H1 (cell line): ENCODE data around the gene BBS1. TPM values are rescaled to one million over a fixed set of nuclear protein-coding genes. Genes with fewer than 3 reads are reported as not detected.

Experiments used
- CTCF ChIA-PET: fragments of 300-600 bp; sonication (Branson Sonifier 250); formaldehyde crosslinking; loops from one replicate; lab custom pipeline; 2021; ENCODE audit not compliant: partially characterized antibody; lab: Charles Lee
- POLR2A ChIA-PET: fragments of 300-600 bp; sonication (Branson Sonifier 250); formaldehyde crosslinking; loops from one replicate; lab custom pipeline; 2021; ENCODE audit warnings: inconsistent platforms; ENCODE audit not compliant: partially characterized antibody; lab: Charles Lee
- DNase-seq, 2 experiments: peaks; one replicate each; pipeline versions ENCODE4 v3.0.0 to v3.0.0-alpha.2; 2010 to 2022; ENCODE audit warnings: low spot score in 2 of 2, low read depth in 1 of 2, mixed read lengths in 1 of 2
- FAIRE-seq: peaks from 2 replicates; lab custom pipeline; 2011; peaks lifted over from hg19 to GRCh38; lab: Jason Lieb, UNC
- H2AFZ ChIP-seq: 2 replicates; pipeline ENCODE4 v1.8.1; 2012; ENCODE audit warnings: low read length, inconsistent platforms
- H2AK5ac ChIP-seq: 2 replicates; pipeline ENCODE4 v1.6.1; 2013; ENCODE audit warnings: low read depth, low read length
- H2BK120ac ChIP-seq: replicated peaks from 2 replicates; pipeline ENCODE3; 2013; ENCODE audit warnings: low read depth, low read length, inconsistent platforms
- H2BK12ac ChIP-seq: 2 replicates; pipeline ENCODE4 v1.6.1; 2013; ENCODE audit warnings: low read depth, low read length
- H2BK15ac ChIP-seq: 2 replicates; pipeline ENCODE4 v1.6.1; 2013; ENCODE audit warnings: low read length
- H2BK20ac ChIP-seq: 2 replicates; pipeline ENCODE4 v1.6.1; 2013; ENCODE audit warnings: low read length
- H2BK5ac ChIP-seq: 2 replicates; pipeline ENCODE4 v1.6.1; 2013; ENCODE audit warnings: low read depth, low read length
- H3K14ac ChIP-seq: 2 replicates; pipeline ENCODE4 v1.6.1; 2013; ENCODE audit warnings: inconsistent platforms; ENCODE audit not compliant: insufficient read length
- H3K18ac ChIP-seq: 2 replicates; pipeline ENCODE4 v1.6.1; 2013; ENCODE audit warnings: low read length; ENCODE audit errors: extremely low read depth
- H3K23ac ChIP-seq: 2 replicates; pipeline ENCODE4 v1.6.1; 2013; ENCODE audit warnings: inconsistent platforms; ENCODE audit not compliant: insufficient read length
- H3K23me2 ChIP-seq: 2 replicates; pipeline ENCODE4 v1.6.1; 2013; ENCODE audit warnings: low read depth, low read length
- H3K27ac ChIP-seq: 2 replicates; pipeline ENCODE4 v1.6.1; 2011; ENCODE audit warnings: low read depth, low read length, inconsistent platforms
- H3K27me3 ChIP-seq, 4 experiments: replicated peaks in 1 of 4; 1 replicate in 1 of 4; 2 replicates in 3 of 4; pipeline versions ENCODE4 v1.6.1 to v1.8.1; 2011 to 2013; ENCODE audit warnings: low read length in 3 of 4, mild to moderate bottlenecking in 3 of 4, inconsistent platforms in 2 of 4, mixed read lengths in 2 of 4, moderate library complexity in 1 of 4; ENCODE audit not compliant: control insufficient read depth in 3 of 4, insufficient read depth in 3 of 4; ENCODE audit errors: extremely low read depth in 1 of 4
- H3K36me3 ChIP-seq, 4 experiments: 2 replicates each; pipeline versions ENCODE4 v1.6.1 to v1.8.1; 2011 to 2013; ENCODE audit warnings: mild to moderate bottlenecking in 4 of 4, low read length in 3 of 4, moderate library complexity in 2 of 4, control low read depth in 1 of 4, inconsistent platforms in 1 of 4; ENCODE audit not compliant: insufficient read depth in 4 of 4, control insufficient read depth in 2 of 4
- H3K4ac ChIP-seq: replicated peaks from 2 replicates; pipeline ENCODE3; 2013; ENCODE audit warnings: low read length, low read depth, mixed read lengths, inconsistent platforms; ENCODE audit not compliant: insufficient read length
- H3K4me1 ChIP-seq, 4 experiments: replicated peaks in 1 of 4; 1 replicate in 1 of 4; 2 replicates in 3 of 4; pipeline versions ENCODE4 v1.6.1 to v1.8.1; 2011 to 2013; ENCODE audit warnings: low read length in 3 of 4, inconsistent platforms in 2 of 4, mixed read lengths in 1 of 4; ENCODE audit not compliant: insufficient read depth in 4 of 4, control insufficient read depth in 3 of 4
- H3K4me2 ChIP-seq, 2 experiments: 2 replicates each; pipeline versions ENCODE4 v1.6.1 to v1.8.1; 2011 to 2013; ENCODE audit warnings: low read depth in 2 of 2, low read length in 2 of 2, control low read depth in 1 of 2, inconsistent platforms in 1 of 2, mild to moderate bottlenecking in 1 of 2; ENCODE audit not compliant: insufficient read depth in 1 of 2
- H3K4me3 ChIP-seq, 4 experiments: fragments of 200-600, 300-600 bp in 1 of 4; sonication (generic), shearing (Covaris generic), sonication (Bioruptor Twin) in 1 of 4; 2 replicates each; pipeline versions ENCODE4 v1.5.1 to v1.8.1; 2011 to 2016; ENCODE audit warnings: low read length in 4 of 4, low read depth in 3 of 4, control low read depth in 2 of 4, inconsistent platforms in 2 of 4, mild to moderate bottlenecking in 2 of 4, mixed read lengths in 1 of 4, moderate library complexity in 1 of 4; ENCODE audit not compliant: insufficient read depth in 2 of 4; ENCODE audit errors: extremely low read depth in 1 of 4
- H3K56ac ChIP-seq: replicated peaks from 2 replicates; pipeline ENCODE3; 2013; ENCODE audit warnings: low read depth, mild to moderate bottlenecking, mixed read lengths, low read length, inconsistent platforms; ENCODE audit not compliant: insufficient read length
- H3K79me1 ChIP-seq: 2 replicates; pipeline ENCODE4 v1.6.1; 2013; ENCODE audit warnings: low read depth, low read length, control low read depth
- H3K79me2 ChIP-seq, 2 experiments: 2 replicates each; pipeline versions ENCODE4 v1.6.1 to v1.8.1; 2012 to 2013; ENCODE audit warnings: low read length in 2 of 2, mild to moderate bottlenecking in 2 of 2, inconsistent platforms in 1 of 2; ENCODE audit not compliant: insufficient read depth in 2 of 2, control insufficient read depth in 1 of 2
- H3K9ac ChIP-seq, 4 experiments: replicated peaks in 1 of 4; 1 replicate in 1 of 4; 2 replicates in 3 of 4; pipeline versions ENCODE4 v1.6.1 to v1.8.1; 2011 to 2013; ENCODE audit warnings: low read depth in 3 of 4, low read length in 3 of 4, control low read depth in 2 of 4, mild to moderate bottlenecking in 2 of 4, moderate library complexity in 2 of 4, inconsistent platforms in 1 of 4; ENCODE audit errors: extremely low read depth in 1 of 4
- H3K9me3 ChIP-seq, 2 experiments: 2 replicates each; pipeline versions ENCODE4 v1.6.1 to v1.8.1; 2012 to 2013; ENCODE audit warnings: mild to moderate bottlenecking in 2 of 2, moderate library complexity in 2 of 2, control low read depth in 1 of 2, inconsistent platforms in 1 of 2, low read depth in 1 of 2, low read length in 1 of 2, mixed read lengths in 1 of 2; ENCODE audit not compliant: insufficient read depth in 2 of 2
- H4K20me1 ChIP-seq, 2 experiments: replicated peaks in 1 of 2; 2 replicates each; pipeline versions ENCODE3 to v1.8.1; 2011 to 2013; ENCODE audit warnings: inconsistent platforms in 2 of 2, low read length in 2 of 2, mild to moderate bottlenecking in 1 of 2; ENCODE audit not compliant: insufficient read depth in 2 of 2, control insufficient read depth in 1 of 2
- H4K5ac ChIP-seq: 2 replicates; pipeline ENCODE4 v1.6.1; 2013; ENCODE audit warnings: low read length, low read depth, mixed read lengths, inconsistent platforms; ENCODE audit not compliant: insufficient read length
- H4K8ac ChIP-seq: 2 replicates; pipeline ENCODE4 v1.8.0; 2013; ENCODE audit warnings: mild to moderate bottlenecking, moderate library complexity, low read length, inconsistent platforms; ENCODE audit not compliant: insufficient read depth; ENCODE audit errors: extremely low read depth
- H4K91ac ChIP-seq: replicated peaks from 2 replicates; pipeline ENCODE3; 2013; ENCODE audit warnings: low read length, mixed read lengths, inconsistent platforms; ENCODE audit not compliant: insufficient read length
- KDM4A ChIP-seq: IDR thresholded peaks from one replicate; pipeline ENCODE4 v1.7.1; 2012; ENCODE audit warnings: low read depth, mild to moderate bottlenecking, moderate library complexity, low read length, inconsistent platforms; ENCODE audit not compliant: severe bottlenecking
- SAP30 ChIP-seq: fragments of 300-600 bp; sonication (generic); IDR thresholded peaks from 2 replicates; pipeline ENCODE4 v1.7.1; 2012; ENCODE audit warnings: low read length, moderate library complexity, mild to moderate bottlenecking, inconsistent platforms; ENCODE audit not compliant: insufficient read depth, insufficient replicate concordance
- WGBS, 2 experiments: shearing (Covaris generic) in 1 of 2; methylation state at CpG; one replicate each; pipeline versions ENCODE4 v1.1.6 to v1.1.7; 2013 to 2015; ENCODE audit warnings: low lambda C conversion rate in 2 of 2, mixed read lengths in 2 of 2, inconsistent platforms in 1 of 2, low coverage in 1 of 2, missing lambda C conversion rate in 1 of 2; ENCODE audit not compliant: insufficient replicate concordance in 2 of 2, insufficient coverage in 1 of 2, insufficient read length in 1 of 2; ENCODE audit errors: extremely low coverage in 1 of 2, missing lambda C conversion rate in 1 of 2; 5-methylcytosine and 5-hydroxymethylcytosine counted together
- polyA plus RNA-seq, 7 experiments: library from polyadenylated mRNA; depleted of rRNA in 3 of 7; stranded (reverse) in 5 of 7; unstranded in 2 of 7; fragments of >200 nt in 5 of 7; fragments of 200-250 nt in 2 of 7; gene quantifications; 1 replicate in 5 of 7; 2 replicates in 1 of 7; 4 replicates in 1 of 7; pipeline versions ENCODE4 v1.2.1 to v1.2.3, GENCODE V29; 2011 to 2013; ENCODE audit warnings: missing spikeins in 2 of 7, mixed read lengths in 2 of 7
- total RNA-seq: library from RNA; stranded (reverse); fragmentation: NEBNext Ultra II Directional; extraction: Animal tissue kit (Norgen Biotek cat#: 25700); gene quantifications from 2 replicates; pipeline ENCODE4 v1.2.1, GENCODE V29; 2021

The BBS1 gene
- total and polyA plus RNA-seq, 2 of the 8 experiments (the other 6 are each of a cell fraction or from before 2014, with no cell fraction given): 19.1 to 19.5 TPM

DNA sequence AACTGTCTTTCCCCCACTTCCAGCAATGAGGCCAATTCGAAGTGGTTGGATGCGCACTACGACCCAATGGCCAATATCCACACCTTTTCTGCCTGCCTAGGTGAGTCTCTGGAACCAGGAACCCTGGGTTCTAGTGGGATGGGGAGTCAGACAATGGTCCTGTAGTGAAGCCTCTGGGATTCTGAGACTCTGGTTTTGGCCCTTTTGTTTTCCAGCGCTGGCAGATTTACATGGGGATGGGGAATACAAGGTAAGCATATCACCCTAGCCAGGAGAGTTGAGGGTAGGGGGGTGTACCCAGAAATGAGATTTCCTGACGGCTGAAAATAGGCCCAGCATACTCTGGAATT, 530 bp downstream of the BBS1 start:
- H3K9me3 ChIP-seq: no peaks in the 10 kb centered on the region
- no peak overlapping the region for H3K4ac ChIP-seq
- H3K14ac ChIP-seq: no peak overlapping the region
- FAIRE-seq (no peak), DNase-seq (no peak)
- H3K4me1 ChIP-seq: peaks cover 0 to 1% (median 0%) of the 10 kb centered on the region in 4 experiments; a peak in 1 of 7 replicates
- H3K4me3 ChIP-seq: peak overlapping the region; percentile 61 to 98 (median 97)
- H2AFZ ChIP-seq: peak overlapping the region; percentile 89; the same call in 1 of the 2 replicates
- ChIA-PET CTCF (interaction anchor here (1.0 to 3.0 kb wide), 4 partner anchors 16 to 162 kb away, joined by 3 to 15 read pairs (median 4); no protein-coding TSS in a partner anchor), POLR2A (interaction anchor here (0.8 to 3.9 kb wide), 12 partner anchors 9 to 194 kb away, joined by 3 to 26 read pairs (median 4); partner anchors contain the start of genes DPP3 and ZDHHC24)
- no peak overlapping the region for H3K23ac ChIP-seq
- H4K20me1 ChIP-seq: peaks cover 0 to 3% of the 10 kb centered on the region in 2 experiments
- no peak overlapping the region for H4K5ac ChIP-seq
- peaks cover 0 to 3% (median 0%) of the 10 kb centered on the region in 4 experiments; a peak in 3 of 8 replicates for H3K36me3 ChIP-seq
- H3K4me2 ChIP-seq: peak overlapping the region; percentile 56 to 86
- H3K18ac ChIP-seq: no peak overlapping the region
- no peaks in the 10 kb centered on the region; the same call in 1 of the 2 replicates for H3K79me1 ChIP-seq
- H2BK12ac ChIP-seq: no peak overlapping the region
- H4K91ac ChIP-seq: no peak overlapping the region
- H2BK15ac ChIP-seq: no peak overlapping the region
- H3K23me2 ChIP-seq: no peaks in the 10 kb centered on the region; the same call in 1 of the 2 replicates
- peaks cover 0 to 9% of the 10 kb centered on the region in 2 experiments; a peak in 1 of 4 replicates for H3K79me2 ChIP-seq
- 14% methylated on average over 5 of the region's 5 CpGs; no CpG with 5 or more reads in 1 of the 2 experiments for WGBS, 2 experiments
- no peaks in the 10 kb centered on the region for H3K27me3 ChIP-seq
- H3K9ac ChIP-seq: peak overlapping the region in 3 of 4 experiments; percentile 73 to 80 (median 74); a peak in 6 of 7 replicates
- TF ChIP-seq SAP30: peak; percentile 19
- TF ChIP-seq KDM4A: no peak
- H3K27ac ChIP-seq: peak overlapping the region; percentile 63; the same call in 1 of the 2 replicates
- no peak overlapping the region for H2BK20ac ChIP-seq
- no peak overlapping the region; the same call in 1 of the 2 replicates for H2BK5ac ChIP-seq
- no peak overlapping the region for H4K8ac ChIP-seq
- H3K56ac ChIP-seq: no peak overlapping the region
- no peak overlapping the region for H2BK120ac ChIP-seq
- H2AK5ac ChIP-seq: 0 out of 2 replicates have a peak overlapping the region, but pooled peaks have one; percentile 14
